Uterus (tissue), 4 donors: ENCODE measurements around the gene UGT1A1. TPM values are rescaled to one million over a fixed set of nuclear protein-coding genes. Genes with fewer than 3 reads are reported as not detected.

ENCODE experiments used
- DNase-seq, 2 donors: peaks; one replicate each; pipeline ENCODE4 v3.0.0-alpha.2; 2019 to 2020
- H3K27ac ChIP-seq, 2 donors: fragments of 200-600 bp; sonication (generic); 1 replicate in 1 of 2; 2 replicates in 1 of 2; pipeline ENCODE4 v1.5.1; 2016 to 2018
- H3K27me3 ChIP-seq, 2 donors: fragments of 200-600 bp; sonication (generic); one replicate each; pipeline ENCODE4 v1.5.1; 2018 to 2019; ENCODE audit warnings: control low read depth in 1 of 2
- H3K36me3 ChIP-seq, 2 donors: fragments of 200-600 bp; sonication (generic); one replicate each; pipeline ENCODE4 v1.5.1; 2019; ENCODE audit warnings: control low read depth in 1 of 2
- H3K4me1 ChIP-seq, 2 donors: fragments of 200-600 bp; sonication (generic); one replicate each; pipeline ENCODE4 v1.5.1; 2018 to 2019; ENCODE audit warnings: control low read depth in 1 of 2
- H3K4me3 ChIP-seq, 2 donors: fragments of 200-600 bp; sonication (generic); 1 replicate in 1 of 2; 2 replicates in 1 of 2; pipeline ENCODE4 v1.5.1; 2018 to 2019; ENCODE audit warnings: mild to moderate bottlenecking in 1 of 2
- H3K9me3 ChIP-seq, 2 donors: fragments of 200-600 bp; sonication (generic); one replicate each; pipeline ENCODE4 v1.5.1; 2019; ENCODE audit warnings: control low read depth in 1 of 2
- CTCF ChIP-seq, 4 experiments: fragments of 200-600 bp in 2 of 4; fragments of 450-650 bp in 2 of 4; sonication (generic) in 2 of 4; IDR thresholded peaks; one replicate each; pipeline ENCODE4 v1.5.1; 2016 to 2019; ENCODE audit warnings: antibody characterized with exemption in 4 of 4, mild to moderate bottlenecking in 2 of 4, moderate library complexity in 1 of 4
- POLR2A ChIP-seq, 2 donors: fragments of 450-650 bp; IDR thresholded peaks; one replicate each; pipeline ENCODE4 v1.6.1; 2016; ENCODE audit warnings: antibody characterized with exemption in 2 of 2, mild to moderate bottlenecking in 1 of 2, moderate library complexity in 1 of 2
- intact Hi-C: fragments of 100-400 bp; cut with DNase I; formaldehyde crosslinking; loops from one replicate; pipeline ENCODE4 v1.15.1; 2023; ENCODE audit warnings: low total_unique reads
- total RNA-seq, 4 donors: library from RNA; depleted of rRNA in 3 of 4; stranded (reverse); fragments of >200 nt in 3 of 4; gene quantifications; one replicate each; pipeline versions ENCODE4 v1.1.0 to v1.2.4, GENCODE V29; 2014 to 2023
- donor health status: DM: yes; HTN: yes; CAD: no.

Gene UGT1A1
- total RNA-seq, 4 donors from 2014 or later: not detected

DNA sequence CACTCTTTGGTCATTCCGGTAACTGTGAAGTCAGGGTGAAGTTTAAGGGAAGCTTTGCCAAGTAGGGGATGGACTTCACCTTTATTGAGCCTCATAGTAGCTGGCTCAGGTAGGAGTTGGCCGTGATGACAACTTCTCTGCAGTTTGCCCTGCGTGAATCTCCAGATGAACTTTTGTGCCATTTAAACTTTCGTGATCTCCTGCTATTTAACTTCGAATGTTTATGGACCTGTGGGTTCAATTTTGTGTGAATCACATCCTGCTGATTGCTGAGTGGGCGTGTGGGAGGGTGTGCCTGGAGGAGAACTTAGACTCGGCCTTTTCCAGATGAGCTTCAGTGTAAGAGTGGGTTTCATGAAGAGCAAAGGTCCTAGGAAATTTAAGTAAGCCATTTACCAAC, 4.2 kb downstream of the UGT1A1 start:
- Histone ChIP-seq H3K27me3 (no peaks in the 10 kb centered on the region), H3K36me3 (no peaks in the 10 kb centered on the region), H3K9me3 (no peaks in the 10 kb centered on the region), H3K4me3 (no peak overlapping the region), H3K4me1 (no peaks in the 10 kb centered on the region), H3K27ac (no peak overlapping the region)
- no peak for TF ChIP-seq CTCF (IDR thresholded peaks at IDR 0.05)
- no peak for TF ChIP-seq POLR2A (IDR thresholded peaks at IDR 0.05)
- intact Hi-C loops: no loop called here
- no peak for DNase-seq

GRCh38 chr2:233764761-233765160, 4.7 kb downstream of the UGT1A1 start:
- no peak for DNase-seq
- Histone ChIP-seq H3K9me3 (no peaks in the 10 kb centered on the region), H3K4me3 (no peak overlapping the region), H3K4me1 (no peaks in the 10 kb centered on the region), H3K27me3 (no peaks in the 10 kb centered on the region), H3K27ac (no peak overlapping the region), H3K36me3 (no peaks in the 10 kb centered on the region)
- intact Hi-C loops: no loop called here
- TF ChIP-seq POLR2A (IDR thresholded peaks at IDR 0.05): no peak
- no peak for TF ChIP-seq CTCF (IDR thresholded peaks at IDR 0.05)

GRCh38 chr2:233766416-233766815, 6.3 kb downstream of the UGT1A1 start:
- Histone ChIP-seq H3K36me3 (no peaks in the 10 kb centered on the region), H3K4me3 (no peak overlapping the region), H3K27me3 (no peaks in the 10 kb centered on the region), H3K9me3 (no peaks in the 10 kb centered on the region), H3K4me1 (no peaks in the 10 kb centered on the region), H3K27ac (no peak overlapping the region)
- intact Hi-C loops: no loop called here
- no peak for DNase-seq
- TF ChIP-seq POLR2A (IDR thresholded peaks at IDR 0.05) (no peak), CTCF (IDR thresholded peaks at IDR 0.05) (no peak)

DNA sequence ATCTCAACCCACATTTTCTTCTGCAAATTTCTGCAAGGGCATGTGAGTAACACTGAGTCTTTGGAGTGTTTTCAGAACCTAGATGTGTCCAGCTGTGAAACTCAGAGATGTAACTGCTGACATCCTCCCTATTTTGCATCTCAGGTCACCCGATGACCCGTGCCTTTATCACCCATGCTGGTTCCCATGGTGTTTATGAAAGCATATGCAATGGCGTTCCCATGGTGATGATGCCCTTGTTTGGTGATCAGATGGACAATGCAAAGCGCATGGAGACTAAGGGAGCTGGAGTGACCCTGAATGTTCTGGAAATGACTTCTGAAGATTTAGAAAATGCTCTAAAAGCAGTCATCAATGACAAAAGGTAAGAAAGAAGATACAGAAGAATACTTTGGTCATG, 8.0 kb downstream of the UGT1A1 start:
- DNase-seq: no peak
- Histone ChIP-seq H3K36me3 (no peaks in the 10 kb centered on the region), H3K4me1 (no peaks in the 10 kb centered on the region), H3K4me3 (no peak overlapping the region), H3K9me3 (no peaks in the 10 kb centered on the region), H3K27me3 (no peaks in the 10 kb centered on the region), H3K27ac (no peak overlapping the region)
- no peak for TF ChIP-seq POLR2A (IDR thresholded peaks at IDR 0.05)
- TF ChIP-seq CTCF (IDR thresholded peaks at IDR 0.05): no peak
- intact Hi-C loops: no loop called here

GRCh38 chr2:233769260-233769659, 9.2 kb downstream of the UGT1A1 start:
- intact Hi-C loops: no loop called here
- DNase-seq: no peak

GRCh38 chr2:233772153-233772552, 12.1 kb downstream of the UGT1A1 start:
- Histone ChIP-seq H3K27ac (no peak overlapping the region), H3K9me3 (no peaks in the 10 kb centered on the region), H3K27me3 (no peaks in the 10 kb centered on the region), H3K4me3 (no peak overlapping the region), H3K36me3 (no peaks in the 10 kb centered on the region), H3K4me1 (no peaks in the 10 kb centered on the region)
- DNase-seq: no peak
- TF ChIP-seq POLR2A (IDR thresholded peaks at IDR 0.05) (no peak), CTCF (IDR thresholded peaks at IDR 0.05) (no peak)
- intact Hi-C loops: no loop called here

More at GRCh38 chr2:233769260-233769659, 9.2 kb downstream of the UGT1A1 start:
- TF ChIP-seq POLR2A (IDR thresholded peaks at IDR 0.05): no peak
- no peaks in the 10 kb centered on the region for H3K9me3 ChIP-seq
- no peak overlapping the region for H3K4me3 ChIP-seq
- H3K27ac ChIP-seq: no peak overlapping the region
- no peaks in the 10 kb centered on the region for H3K27me3 ChIP-seq
- H3K4me1 ChIP-seq: no peaks in the 10 kb centered on the region
- no peaks in the 10 kb centered on the region for H3K36me3 ChIP-seq
